HG02798 (cell line): ENCODE results near the gene PAIP1.
"Not testable (repeated sequence)": the region's sequence is repeated elsewhere in the genome, so short reads cannot be mapped to it uniquely, and the experiment has no call there.

Source experiments
- ATAC-seq: cut with Tn5 transposase; IDR thresholded peaks from one replicate; pipeline ENCODE4 v1.9.1; 2021; ENCODE audit warnings: mild to moderate bottlenecking; ENCODE audit not compliant: unreplicated experiment, poor library complexity

The PAIP1 gene

GRCh38 chr5:43523662-43524072, 33.2 kb downstream of the PAIP1 start:
- ATAC-seq, result no peak

GRCh38 chr5:43520615-43521014, 36.3 kb downstream of the PAIP1 start:
- ATAC-seq, result no peak

- no peak for ATAC-seq
Measured at GRCh38 chr5:43515678-43516048, 41.2 kb downstream of the PAIP1 start.

GRCh38 chr5:43514816-43515677, 41.8 kb downstream of the PAIP1 start, which contains the start of gene C5orf34:
C5orf34 (minus strand) TSS chr5:43515148; CDS start chr5:43509339, 5,809 bp downstream.
- peak; percentile 100 for ATAC-seq

- ATAC-seq, result peak; percentile 31
Measured at GRCh38 chr5:43514471-43514815, 42.4 kb downstream of the PAIP1 start.

GRCh38 chr5:43514025-43514424, 42.9 kb downstream of the PAIP1 start:
- ATAC-seq, result no peak

- ATAC-seq, result not testable (repeated sequence)
Measured at GRCh38 chr5:43511062-43511461, 45.8 kb downstream of the PAIP1 start.

- ATAC-seq, result no peak
Measured at GRCh38 chr5:43498581-43498980, 58.3 kb downstream of the PAIP1 start.

- ATAC-seq, result no peak
Measured at GRCh38 chr5:43497311-43498104, 59.4 kb downstream of the PAIP1 start.

- ATAC-seq, result no peak
Measured at GRCh38 chr5:43491326-43491725, 65.6 kb downstream of the PAIP1 start.

GRCh38 chr5:43486353-43486752, 70.5 kb downstream of the PAIP1 start:
- no peak for ATAC-seq

GRCh38 chr5:43485406-43485805, 71.5 kb downstream of the PAIP1 start:
- ATAC-seq, result no peak

GRCh38 chr5:43484106-43484849, 72.6 kb downstream of the PAIP1 start:
- ATAC-seq, result peak; percentile 74

GRCh38 chr5:43483298-43484105, 73.4 kb downstream of the PAIP1 start, which contains the start of gene TMEM267:
TMEM267 (minus strand) TSS chr5:43483865; CDS start chr5:43453969, 29,896 bp downstream.
- ATAC-seq, result peak; percentile 94

GRCh38 chr5:43482490-43483297, 74.2 kb downstream of the PAIP1 start:
- ATAC-seq, result no peak
